GM18867 (cell line): ENCODE data around the gene HPS5.
A peak's percentile ranks its signal among the peaks of the same experiment; 100 is the strongest.
"Not testable (repeated sequence)": the region's sequence is repeated elsewhere in the genome, so short reads cannot be mapped to it uniquely, and the experiment has no call there.

Source experiments
- ATAC-seq: cut with Tn5 transposase; IDR thresholded peaks from one replicate; pipeline ENCODE4 v1.9.1; 2021; ENCODE audit warnings: mild to moderate bottlenecking, moderate library complexity; ENCODE audit not compliant: unreplicated experiment

The HPS5 gene

DNA sequence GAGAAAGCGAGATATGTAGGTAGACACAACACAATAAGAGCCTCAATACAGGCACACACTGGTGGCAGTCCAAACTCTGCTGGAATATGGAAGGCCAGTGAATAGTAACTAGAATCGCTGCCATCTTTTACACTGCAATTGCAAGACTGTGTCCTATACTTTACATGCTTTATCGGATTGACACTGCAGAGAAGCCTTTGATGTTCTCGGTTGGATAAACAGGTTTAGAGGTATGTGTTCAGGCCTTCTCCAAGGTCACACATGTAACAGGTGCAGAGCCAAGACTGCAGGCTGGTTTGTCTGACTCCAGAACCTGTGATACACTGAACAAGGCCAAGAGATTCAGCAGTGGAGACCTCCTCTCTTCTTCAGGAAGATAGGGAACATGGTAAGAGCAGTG is 50.7 kb downstream of the HPS5 start:
- ATAC-seq = no peak

DNA sequence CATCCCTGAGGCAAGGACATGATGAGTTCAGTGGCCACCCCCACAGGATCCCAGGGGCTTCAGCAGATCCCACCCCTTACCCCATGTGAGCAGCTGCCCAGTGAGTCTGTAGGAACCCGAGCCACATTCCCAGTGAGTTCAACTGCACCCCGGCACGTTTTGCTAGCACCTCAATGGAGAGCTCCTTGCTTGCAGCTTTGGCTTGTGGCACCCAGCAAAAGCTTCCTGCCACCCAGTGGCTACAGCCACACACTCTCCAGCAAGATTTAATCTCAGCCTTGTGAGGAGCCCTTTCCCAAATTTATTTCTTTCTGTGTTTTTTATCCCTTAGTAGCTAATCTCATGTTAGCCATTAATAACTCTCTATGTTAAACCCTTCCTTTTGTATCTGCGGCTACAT is 51.8 kb downstream of the HPS5 start:
- ATAC-seq = no peak

GRCh38 chr11:18269252-18269651 is 52.7 kb downstream of the HPS5 start:
- not testable (repeated sequence) for ATAC-seq

DNA sequence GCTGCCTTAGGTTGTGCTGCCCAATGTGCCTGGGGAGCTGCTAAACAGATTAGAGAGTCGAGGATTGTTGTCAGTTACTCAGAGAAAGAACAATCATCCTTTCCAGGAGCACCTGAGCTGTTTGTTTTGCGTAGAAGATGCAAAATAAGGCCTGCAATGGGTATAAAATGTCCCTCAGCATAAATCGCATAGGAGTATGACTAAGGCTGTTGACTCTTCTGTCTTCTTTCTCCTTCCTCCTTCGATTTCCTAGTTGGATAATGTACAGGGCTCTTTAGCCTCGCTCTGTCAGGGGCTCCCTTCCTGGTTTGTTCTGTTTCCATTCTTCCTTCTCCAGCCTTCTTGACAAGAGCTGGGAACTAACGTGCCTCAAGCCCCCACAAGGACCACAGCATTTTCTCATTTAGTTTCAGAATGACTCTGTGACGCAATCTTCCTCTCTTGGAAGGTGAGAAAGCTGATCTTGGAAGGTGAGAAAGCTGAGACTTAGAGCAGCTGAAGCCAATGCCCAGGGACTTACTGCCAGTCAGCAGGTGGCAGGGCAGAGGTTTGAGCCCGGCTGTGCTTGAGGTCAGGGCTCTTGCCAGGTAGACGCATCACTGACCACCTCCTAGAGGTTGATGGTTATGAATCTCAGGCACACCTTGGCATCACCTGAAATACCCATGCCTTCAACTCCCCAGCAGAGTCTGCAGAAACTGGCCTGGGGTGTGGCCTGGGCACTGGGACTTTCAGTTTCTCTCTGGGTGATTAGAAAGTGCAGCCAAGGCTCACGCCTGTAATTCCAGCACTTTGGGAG is 54.4 kb downstream of the HPS5 start:
- ATAC-seq = peak; percentile 72

GRCh38 chr11:18265949-18266348 is 56.0 kb downstream of the HPS5 start, which contains the start of gene SAA1:
Gene SAA1 (plus strand): TSS chr11:18266264. CDS start chr11:18266888, 624 bp downstream.
- no peak for ATAC-seq

GRCh38 chr11:18264677-18265555 is 57.0 kb downstream of the HPS5 start:
- ATAC-seq = no peak

GRCh38 chr11:18264035-18264434 is 57.9 kb downstream of the HPS5 start:
- ATAC-seq = no peak

GRCh38 chr11:18262681-18263350 is 59.1 kb downstream of the HPS5 start:
- not testable (repeated sequence) for ATAC-seq

GRCh38 chr11:18261721-18262120 is 60.2 kb downstream of the HPS5 start:
- no peak for ATAC-seq

- ATAC-seq = no peak
Measured at GRCh38 chr11:18259259-18259658, 62.7 kb downstream of the HPS5 start.

GRCh38 chr11:18254781-18255361 is 67.1 kb downstream of the HPS5 start:
- no peak for ATAC-seq

GRCh38 chr11:18253778-18254338 is 68.1 kb downstream of the HPS5 start:
- ATAC-seq = no peak

GRCh38 chr11:18253233-18253632 is 68.7 kb downstream of the HPS5 start:
- no peak for ATAC-seq

GRCh38 chr11:18248561-18248960 is 73.4 kb downstream of the HPS5 start, which contains the start of gene SAA2:
Gene SAA2 (minus strand): TSS chr11:18248668. CDS start chr11:18248011, 657 bp downstream.
- no peak for ATAC-seq

DNA sequence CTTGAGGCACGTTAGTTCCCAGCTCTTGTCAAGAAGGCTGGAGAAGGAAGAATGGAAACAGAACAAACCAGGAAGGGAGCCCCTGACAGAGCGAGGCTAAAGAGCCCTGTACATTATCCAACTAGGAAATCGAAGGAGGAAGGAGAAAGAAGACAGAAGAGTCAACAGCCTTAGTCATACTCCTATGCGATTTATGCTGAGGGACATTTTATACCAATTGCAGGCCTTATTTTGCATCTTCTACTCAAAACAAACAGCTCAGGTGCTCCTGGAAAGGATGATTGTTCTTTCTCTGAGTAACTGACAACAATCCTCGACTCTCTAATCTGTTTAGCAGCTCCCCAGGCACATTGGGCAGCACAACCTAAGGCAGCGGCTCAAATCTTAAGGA is 74.8 kb downstream of the HPS5 start:
- ATAC-seq = peak; percentile 13

DNA sequence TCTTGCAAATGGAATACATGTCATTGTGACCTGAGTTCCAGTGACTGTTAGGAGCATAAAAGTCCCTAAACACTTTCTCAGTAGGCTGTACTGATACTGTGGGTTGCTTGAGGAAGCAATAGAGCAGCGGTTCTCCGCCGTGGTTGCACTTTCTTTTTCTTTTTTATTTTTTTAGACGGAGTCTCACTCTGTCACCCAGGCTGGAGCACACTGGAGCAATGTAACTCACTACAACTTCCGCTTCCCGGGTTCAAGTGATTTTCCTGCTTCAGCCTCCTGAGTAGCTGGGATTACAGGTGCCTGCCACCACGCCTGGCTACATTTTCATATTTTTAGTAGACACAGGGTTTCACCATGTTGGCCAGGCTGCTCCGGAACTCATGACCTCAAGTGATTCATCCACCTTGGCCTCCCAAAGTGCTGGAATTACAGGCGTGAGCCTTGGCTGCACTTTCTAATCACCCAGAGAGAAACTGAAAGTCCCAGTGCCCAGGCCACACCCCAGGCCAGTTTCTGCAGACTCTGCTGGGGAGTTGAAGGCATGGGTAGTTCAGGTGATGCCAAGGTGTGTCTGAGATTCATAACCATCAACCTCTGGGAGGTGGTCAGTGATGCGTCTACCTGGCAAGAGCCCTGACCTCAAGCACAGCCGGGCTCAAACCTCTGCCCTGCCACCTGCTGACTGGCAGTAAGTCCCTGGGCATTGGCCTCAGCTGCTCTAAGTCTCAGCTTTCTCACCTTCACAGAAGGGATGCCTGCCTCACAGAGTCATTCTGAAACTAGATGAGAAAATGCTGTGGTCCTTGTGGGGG is 75.4 kb downstream of the HPS5 start:
- peak; percentile 81 for ATAC-seq

- ATAC-seq = no peak
Measured at GRCh38 chr11:18245396-18245795, 76.5 kb downstream of the HPS5 start.

- ATAC-seq = no peak
Measured at GRCh38 chr11:18243783-18244362, 78.1 kb downstream of the HPS5 start.

GRCh38 chr11:18239655-18240054 is 82.3 kb downstream of the HPS5 start:
- ATAC-seq = no peak
